ENCODE data around the gene PRXL2A.

PRXL2A gene

DNA sequence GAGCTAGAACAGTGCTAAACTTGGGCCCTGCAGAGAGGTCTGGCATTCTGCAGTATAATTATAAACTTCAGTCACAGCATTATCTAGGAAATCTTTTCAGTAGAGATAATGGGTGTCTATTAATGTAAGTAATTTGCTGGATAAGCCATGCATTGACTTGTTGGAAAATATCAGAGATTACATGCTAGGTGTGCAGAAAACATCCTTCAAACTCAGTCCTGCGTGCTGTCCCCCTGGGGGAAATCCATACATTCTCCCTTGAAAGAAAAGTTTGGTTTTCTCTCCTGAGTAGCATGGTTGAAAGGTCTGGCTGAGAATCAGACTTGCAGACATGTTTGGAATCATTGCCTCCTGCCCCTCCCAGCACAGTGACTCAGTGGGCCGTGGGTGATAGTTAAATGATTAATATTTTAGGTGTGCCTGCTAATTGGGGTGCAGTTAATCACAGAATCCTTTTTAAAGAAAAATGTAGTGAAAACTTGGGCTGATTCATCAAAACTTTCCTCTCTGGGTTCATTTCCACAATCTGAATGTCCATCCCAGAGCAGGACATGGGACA lies 13.9 kb upstream of the PRXL2A start:
- no peak for ATAC-seq
- TF ChIP-seq, protein P1, sequence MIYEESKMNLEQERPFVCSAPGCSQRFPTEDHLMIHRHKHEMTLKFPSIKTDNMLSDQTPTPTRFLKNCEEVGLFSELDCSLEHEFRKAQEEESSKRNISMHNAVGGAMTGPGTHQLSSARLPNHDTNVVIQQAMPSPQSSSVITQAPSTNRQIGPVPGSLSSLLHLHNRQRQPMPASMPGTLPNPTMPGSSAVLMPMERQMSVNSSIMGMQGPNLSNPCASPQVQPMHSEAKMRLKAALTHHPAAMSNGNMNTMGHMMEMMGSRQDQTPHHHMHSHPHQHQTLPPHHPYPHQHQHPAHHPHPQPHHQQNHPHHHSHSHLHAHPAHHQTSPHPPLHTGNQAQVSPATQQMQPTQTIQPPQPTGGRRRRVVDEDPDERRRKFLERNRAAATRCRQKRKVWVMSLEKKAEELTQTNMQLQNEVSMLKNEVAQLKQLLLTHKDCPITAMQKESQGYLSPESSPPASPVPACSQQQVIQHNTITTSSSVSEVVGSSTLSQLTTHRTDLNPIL (CRISPR knock-in tag; IDR thresholded peaks at IDR 0.05; ENCODE audit: low read depth) = no peak
- TF ChIP-seq CSDC2 (CRISPR knock-in tag; IDR thresholded peaks at IDR 0.05) (no peak), ZFP3 (CRISPR knock-in tag; IDR thresholded peaks at IDR 0.05) (no peak), RARB (CRISPR knock-in tag; IDR thresholded peaks at IDR 0.05) (no peak), ARNTL (CRISPR knock-in tag; IDR thresholded peaks at IDR 0.05; ENCODE audit: borderline replicate concordance, low read depth) (no peak), ZFP30 (CRISPR knock-in tag; IDR thresholded peaks at IDR 0.05) (no peak), ISL1 (CRISPR knock-in tag; IDR thresholded peaks at IDR 0.05) (no peak), ESRRG (CRISPR knock-in tag; IDR thresholded peaks at IDR 0.05) (no peak), GLIS3 (CRISPR knock-in tag; IDR thresholded peaks at IDR 0.05) (no peak), ZC3H10 (CRISPR knock-in tag; IDR thresholded peaks at IDR 0.05) (no peak), OSR1 (CRISPR knock-in tag; IDR thresholded peaks at IDR 0.05) (no peak), SNAI2 (CRISPR knock-in tag; IDR thresholded peaks at IDR 0.05) (no peak)
- TF ChIP-seq, protein P2, sequence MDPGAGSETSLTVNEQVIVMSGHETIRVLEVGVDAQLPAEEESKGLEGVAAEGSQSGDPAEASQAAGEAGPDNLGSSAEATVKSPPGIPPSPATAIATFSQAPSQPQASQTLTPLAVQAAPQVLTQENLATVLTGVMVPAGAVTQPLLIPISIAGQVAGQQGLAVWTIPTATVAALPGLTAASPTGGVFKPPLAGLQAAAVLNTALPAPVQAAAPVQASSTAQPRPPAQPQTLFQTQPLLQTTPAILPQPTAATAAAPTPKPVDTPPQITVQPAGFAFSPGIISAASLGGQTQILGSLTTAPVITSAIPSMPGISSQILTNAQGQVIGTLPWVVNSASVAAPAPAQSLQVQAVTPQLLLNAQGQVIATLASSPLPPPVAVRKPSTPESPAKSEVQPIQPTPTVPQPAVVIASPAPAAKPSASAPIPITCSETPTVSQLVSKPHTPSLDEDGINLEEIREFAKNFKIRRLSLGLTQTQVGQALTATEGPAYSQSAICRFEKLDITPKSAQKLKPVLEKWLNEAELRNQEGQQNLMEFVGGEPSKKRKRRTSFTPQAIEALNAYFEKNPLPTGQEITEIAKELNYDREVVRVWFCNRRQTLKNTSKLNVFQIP (CRISPR knock-in tag; IDR thresholded peaks at IDR 0.05; ENCODE audit: borderline replicate concordance, low read depth) = no peak
- TF ChIP-seq, protein P3, sequence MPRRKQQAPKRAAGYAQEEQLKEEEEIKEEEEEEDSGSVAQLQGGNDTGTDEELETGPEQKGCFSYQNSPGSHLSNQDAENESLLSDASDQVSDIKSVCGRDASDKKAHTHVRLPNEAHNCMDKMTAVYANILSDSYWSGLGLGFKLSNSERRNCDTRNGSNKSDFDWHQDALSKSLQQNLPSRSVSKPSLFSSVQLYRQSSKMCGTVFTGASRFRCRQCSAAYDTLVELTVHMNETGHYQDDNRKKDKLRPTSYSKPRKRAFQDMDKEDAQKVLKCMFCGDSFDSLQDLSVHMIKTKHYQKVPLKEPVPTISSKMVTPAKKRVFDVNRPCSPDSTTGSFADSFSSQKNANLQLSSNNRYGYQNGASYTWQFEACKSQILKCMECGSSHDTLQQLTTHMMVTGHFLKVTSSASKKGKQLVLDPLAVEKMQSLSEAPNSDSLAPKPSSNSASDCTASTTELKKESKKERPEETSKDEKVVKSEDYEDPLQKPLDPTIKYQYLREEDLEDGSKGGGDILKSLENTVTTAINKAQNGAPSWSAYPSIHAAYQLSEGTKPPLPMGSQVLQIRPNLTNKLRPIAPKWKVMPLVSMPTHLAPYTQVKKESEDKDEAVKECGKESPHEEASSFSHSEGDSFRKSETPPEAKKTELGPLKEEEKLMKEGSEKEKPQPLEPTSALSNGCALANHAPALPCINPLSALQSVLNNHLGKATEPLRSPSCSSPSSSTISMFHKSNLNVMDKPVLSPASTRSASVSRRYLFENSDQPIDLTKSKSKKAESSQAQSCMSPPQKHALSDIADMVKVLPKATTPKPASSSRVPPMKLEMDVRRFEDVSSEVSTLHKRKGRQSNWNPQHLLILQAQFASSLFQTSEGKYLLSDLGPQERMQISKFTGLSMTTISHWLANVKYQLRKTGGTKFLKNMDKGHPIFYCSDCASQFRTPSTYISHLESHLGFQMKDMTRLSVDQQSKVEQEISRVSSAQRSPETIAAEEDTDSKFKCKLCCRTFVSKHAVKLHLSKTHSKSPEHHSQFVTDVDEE (CRISPR knock-in tag; IDR thresholded peaks at IDR 0.05) = no peak
- TF ChIP-seq, protein P4, sequence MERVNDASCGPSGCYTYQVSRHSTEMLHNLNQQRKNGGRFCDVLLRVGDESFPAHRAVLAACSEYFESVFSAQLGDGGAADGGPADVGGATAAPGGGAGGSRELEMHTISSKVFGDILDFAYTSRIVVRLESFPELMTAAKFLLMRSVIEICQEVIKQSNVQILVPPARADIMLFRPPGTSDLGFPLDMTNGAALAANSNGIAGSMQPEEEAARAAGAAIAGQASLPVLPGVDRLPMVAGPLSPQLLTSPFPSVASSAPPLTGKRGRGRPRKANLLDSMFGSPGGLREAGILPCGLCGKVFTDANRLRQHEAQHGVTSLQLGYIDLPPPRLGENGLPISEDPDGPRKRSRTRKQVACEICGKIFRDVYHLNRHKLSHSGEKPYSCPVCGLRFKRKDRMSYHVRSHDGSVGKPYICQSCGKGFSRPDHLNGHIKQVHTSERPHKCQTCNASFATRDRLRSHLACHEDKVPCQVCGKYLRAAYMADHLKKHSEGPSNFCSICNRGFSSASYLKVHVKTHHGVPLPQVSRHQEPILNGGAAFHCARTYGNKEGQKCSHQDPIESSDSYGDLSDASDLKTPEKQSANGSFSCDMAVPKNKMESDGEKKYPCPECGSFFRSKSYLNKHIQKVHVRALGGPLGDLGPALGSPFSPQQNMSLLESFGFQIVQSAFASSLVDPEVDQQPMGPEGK (CRISPR knock-in tag; IDR thresholded peaks at IDR 0.05; ENCODE audit: borderline replicate concordance) = no peak

DNA sequence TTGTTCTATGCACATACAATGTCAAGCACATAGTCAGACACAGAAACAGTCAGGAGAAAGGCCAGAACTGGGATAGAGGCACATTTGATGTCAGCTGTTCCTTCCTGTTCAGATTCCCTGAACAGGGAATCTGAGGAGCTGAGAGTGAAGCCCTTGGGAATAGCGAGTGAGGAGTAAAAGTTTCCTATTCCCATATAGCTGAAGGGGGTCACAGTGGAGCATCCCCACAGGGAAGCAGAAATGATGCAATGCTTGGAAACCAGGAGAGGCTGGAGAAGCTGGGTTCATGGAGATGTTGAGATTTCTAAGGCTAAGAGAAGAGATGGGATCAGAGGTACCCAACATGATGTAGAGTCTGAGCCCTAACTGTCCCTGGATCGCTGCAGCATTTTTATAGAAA lies 11.3 kb upstream of the PRXL2A start:
- ATAC-seq = no peak
- TF ChIP-seq ZNF8 (CRISPR knock-in tag; IDR thresholded peaks at IDR 0.05) (no peak), BACH2 (CRISPR knock-in tag; IDR thresholded peaks at IDR 0.05; ENCODE audit: borderline replicate concordance) (no peak)
- TF ChIP-seq, protein P3 (CRISPR knock-in tag; IDR thresholded peaks at IDR 0.05) = no peak

DNA sequence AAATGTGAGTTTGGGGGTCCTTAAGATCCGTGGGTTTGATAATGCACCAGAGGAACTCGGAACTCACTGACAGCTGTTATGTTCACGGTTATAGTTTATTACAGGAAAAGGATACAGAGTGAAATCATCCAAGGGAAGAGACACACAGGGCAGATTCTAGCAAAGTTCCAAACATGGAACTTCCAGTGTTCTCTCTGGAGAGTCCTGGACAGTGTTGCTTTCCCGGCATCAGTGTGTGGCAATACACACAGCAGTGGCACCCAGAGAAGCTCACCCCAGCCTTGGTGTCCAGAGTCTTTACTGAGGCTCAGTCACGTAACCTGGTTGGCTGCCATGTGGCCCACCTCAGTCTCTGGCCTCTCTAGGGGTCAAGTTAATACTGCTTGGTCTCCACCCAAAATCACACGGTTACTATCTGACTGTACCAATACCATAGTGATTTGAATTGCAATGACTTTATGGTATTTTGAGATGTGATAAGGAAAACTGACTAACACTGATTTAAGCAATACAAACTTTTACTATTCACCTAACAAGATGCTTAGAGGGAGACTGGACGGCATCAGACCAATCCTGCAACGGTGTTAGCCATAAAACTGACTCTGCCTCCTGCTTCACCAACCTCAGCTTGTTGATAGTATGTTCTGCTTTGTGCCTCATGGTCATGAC lies 8.1 kb upstream of the PRXL2A start:
- ATAC-seq = no peak
- TF ChIP-seq RARB (CRISPR knock-in tag; IDR thresholded peaks at IDR 0.05) (no peak), ISL1 (CRISPR knock-in tag; IDR thresholded peaks at IDR 0.05) (no peak), ZNF565 (CRISPR knock-in tag; conservative IDR thresholded peaks at IDR 0.05; ENCODE audit: low read depth) (no peak), TOX (CRISPR knock-in tag; IDR thresholded peaks at IDR 0.05; ENCODE audit: borderline replicate concordance) (no peak), ZNF8 (CRISPR knock-in tag; IDR thresholded peaks at IDR 0.05) (no peak), PPARA (CRISPR knock-in tag; IDR thresholded peaks at IDR 0.05; ENCODE audit: borderline replicate concordance) (no peak)
- TF ChIP-seq, protein P1 (CRISPR knock-in tag; IDR thresholded peaks at IDR 0.05; ENCODE audit: low read depth) = no peak
- TF ChIP-seq, protein P2 (CRISPR knock-in tag; IDR thresholded peaks at IDR 0.05; ENCODE audit: borderline replicate concordance, low read depth) = no peak
- TF ChIP-seq, protein P3 (CRISPR knock-in tag; IDR thresholded peaks at IDR 0.05) = no peak
